ENCODE data around the gene STK35.

STK35 gene

GRCh38 chr20:2088891-2089290 lies 12.7 kb upstream of the STK35 start:
- DNase-seq (ENCODE audit: low read depth) = no peak
- TF ChIP-seq CTCF (conservative IDR thresholded peaks at IDR 0.05; ENCODE audit: control insufficient read depth, insufficient read depth, low read depth, low read length) = no peak
- H3K4me3 ChIP-seq (ENCODE audit: control insufficient read depth, low read depth, low read length) = no peak overlapping the region

GRCh38 chr20:2089447-2089846 lies 12.2 kb upstream of the STK35 start:
- no peak for DNase-seq (ENCODE audit: low read depth)
- no peak overlapping the region for H3K4me3 ChIP-seq (ENCODE audit: control insufficient read depth, low read depth, low read length)
- no peak for TF ChIP-seq CTCF (conservative IDR thresholded peaks at IDR 0.05; ENCODE audit: control insufficient read depth, insufficient read depth, low read depth, low read length)

GRCh38 chr20:2093159-2093781 lies 8.4 kb upstream of the STK35 start:
- TF ChIP-seq CTCF (conservative IDR thresholded peaks at IDR 0.05; ENCODE audit: control insufficient read depth, insufficient read depth, low read depth, low read length) = peak; percentile 56
- no peak overlapping the region for H3K4me3 ChIP-seq (ENCODE audit: control insufficient read depth, low read depth, low read length)
- peak; percentile 6 for DNase-seq (ENCODE audit: low read depth)

- TF ChIP-seq CTCF (conservative IDR thresholded peaks at IDR 0.05; ENCODE audit: control insufficient read depth, insufficient read depth, low read depth, low read length) = no peak
- no peak for DNase-seq (ENCODE audit: low read depth)
- H3K4me3 ChIP-seq (ENCODE audit: control insufficient read depth, low read depth, low read length) = no peak overlapping the region
Observed at GRCh38 chr20:2093883-2094282, 7.7 kb upstream of the STK35 start.

GRCh38 chr20:2101865-2102584 lies 398 bp downstream of the STK35 start:
- DNase-seq (ENCODE audit: low read depth) = peak; percentile 89
- H3K4me3 ChIP-seq (ENCODE audit: control insufficient read depth, low read depth, low read length) = peak overlapping the region; percentile 87
- TF ChIP-seq CTCF (conservative IDR thresholded peaks at IDR 0.05; ENCODE audit: control insufficient read depth, insufficient read depth, low read depth, low read length) = no peak

- DNase-seq (ENCODE audit: low read depth) = peak; percentile 78
- TF ChIP-seq CTCF (conservative IDR thresholded peaks at IDR 0.05; ENCODE audit: control insufficient read depth, insufficient read depth, low read depth, low read length) = no peak
- peak overlapping the region; percentile 87 for H3K4me3 ChIP-seq (ENCODE audit: control insufficient read depth, low read depth, low read length)
Observed at GRCh38 chr20:2102585-2103460, 1.2 kb downstream of the STK35 start.

Data from fibroblast of mammary gland (primary cell).